PC-3 (cell line): ENCODE results near the gene ARMC3.

Source experiments
- CTCF ChIP-seq: fragments of 300-600 bp; sonication (generic); conservative IDR thresholded peaks from 2 replicates; pipeline ENCODE4 v1.5.1; 2017; ENCODE audit warnings: antibody characterized with exemption, low read depth, mild to moderate bottlenecking, low read length
- EZH2phosphoT487 ChIP-seq: fragments of 300-600 bp; sonication (generic); IDR thresholded peaks from 2 replicates; pipeline ENCODE4 v1.6.1; 2018; ENCODE audit warnings: mild to moderate bottlenecking, antibody characterized with exemption, low read length, borderline replicate concordance

DNA sequence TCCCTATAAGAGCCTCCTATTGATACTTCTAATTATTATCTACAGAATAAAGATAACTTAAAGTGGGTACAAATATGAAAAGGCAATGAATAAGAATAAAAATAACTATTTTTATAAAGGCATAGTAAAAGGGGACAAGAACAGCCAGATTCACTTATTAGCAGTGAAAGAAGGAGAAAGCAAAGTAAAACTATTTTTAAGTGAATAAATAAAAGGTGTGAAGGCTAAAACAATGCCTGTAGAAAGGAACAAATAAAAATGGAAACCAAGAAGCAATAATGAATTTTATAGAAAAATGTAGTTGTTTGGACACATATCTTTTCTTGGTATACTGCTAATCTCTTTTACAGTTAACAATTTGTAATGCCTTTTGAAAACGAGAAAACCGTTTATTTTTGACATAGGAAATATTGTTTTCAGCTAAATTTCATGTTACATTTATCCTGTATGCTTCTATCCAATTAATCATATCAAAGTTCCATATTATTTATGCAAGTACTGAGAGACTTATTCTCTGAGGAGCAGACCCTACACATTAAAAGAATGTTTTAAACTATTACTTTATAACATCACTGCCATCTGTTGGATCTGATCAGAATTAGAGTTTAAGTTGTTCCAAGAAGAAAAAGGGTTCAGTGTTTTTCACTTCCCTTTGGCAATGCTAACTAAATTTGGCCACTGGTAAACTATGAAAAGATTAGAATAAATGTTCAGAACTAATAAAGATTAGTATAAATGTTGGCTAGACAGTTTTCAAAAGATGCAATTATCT, 59.1 kb downstream of the ARMC3 start:
- TF ChIP-seq CTCF (peak; percentile 60), EZH2phosphoT487 (no peak)
